H9 (cell line): ENCODE results near the gene TRPC4AP. TPM values are rescaled to one million over a fixed set of nuclear protein-coding genes. Genes with fewer than 3 reads are reported as not detected.

Experiments used
- DNase-seq: peaks from one replicate; pipeline ENCODE4 v3.0.0-alpha.2; 2017
- H2AFZ ChIP-seq: one replicate; pipeline ENCODE4 v1.6.1; 2013; ENCODE audit warnings: mild to moderate bottlenecking, low read length, control low read depth, moderate library complexity
- H2AK5ac ChIP-seq: 2 replicates; pipeline ENCODE4 v1.6.1; 2013; ENCODE audit warnings: low read length, control low read depth, mixed read lengths; ENCODE audit not compliant: insufficient read length
- H2BK120ac ChIP-seq: one replicate; pipeline ENCODE4 v1.6.1; 2013; ENCODE audit warnings: low read depth, mild to moderate bottlenecking, low read length, control low read depth, inconsistent platforms; ENCODE audit not compliant: poor library complexity, severe bottlenecking
- H2BK12ac ChIP-seq: 2 replicates; pipeline ENCODE4 v1.6.1; 2013; ENCODE audit warnings: low read length, control low read depth, mixed read lengths, low read depth; ENCODE audit not compliant: insufficient read length
- H2BK15ac ChIP-seq: 2 replicates; pipeline ENCODE4 v1.6.1; 2013; ENCODE audit warnings: low read depth, low read length, control low read depth
- H2BK20ac ChIP-seq: one replicate; pipeline ENCODE4 v1.6.1; 2013; ENCODE audit warnings: low read depth, mild to moderate bottlenecking, low read length, control low read depth, inconsistent platforms; ENCODE audit not compliant: poor library complexity, severe bottlenecking
- H2BK5ac ChIP-seq: 2 replicates; pipeline ENCODE4 v1.6.1; 2013; ENCODE audit warnings: low read length, control low read depth, mixed read lengths; ENCODE audit not compliant: insufficient read length
- H3K14ac ChIP-seq: 2 replicates; pipeline ENCODE4 v1.6.1; 2013; ENCODE audit warnings: low read length, control low read depth; ENCODE audit not compliant: insufficient read depth
- H3K18ac ChIP-seq: 2 replicates; pipeline ENCODE4 v1.6.1; 2013; ENCODE audit warnings: low read depth, mild to moderate bottlenecking, mixed read lengths, low read length, control low read depth; ENCODE audit not compliant: insufficient read length
- H3K23ac ChIP-seq: 2 replicates; pipeline ENCODE4 v1.6.1; 2013; ENCODE audit warnings: low read length, control low read depth, mixed read lengths, low read depth; ENCODE audit not compliant: insufficient read length
- H3K23me2 ChIP-seq: 2 replicates; pipeline ENCODE4 v1.6.1; 2013; ENCODE audit warnings: low read depth, mild to moderate bottlenecking, mixed read lengths, low read length, control low read depth; ENCODE audit not compliant: insufficient read length, poor library complexity, severe bottlenecking
- H3K27ac ChIP-seq: 2 replicates; pipeline ENCODE4 v1.5.1; 2013; ENCODE audit warnings: low read length, control low read depth, mixed read lengths, low read depth; ENCODE audit not compliant: insufficient read length
- H3K27me3 ChIP-seq: 2 replicates; pipeline ENCODE4 v1.6.1; 2013; ENCODE audit warnings: low read length, control low read depth, inconsistent platforms; ENCODE audit not compliant: insufficient read depth
- H3K4ac ChIP-seq: 2 replicates; pipeline ENCODE4 v1.6.1; 2013; ENCODE audit warnings: low read depth, mild to moderate bottlenecking, control low read depth, inconsistent platforms, low read length, moderate library complexity
- H3K4me1 ChIP-seq: 2 replicates; pipeline ENCODE4 v1.6.1; 2013; ENCODE audit warnings: low read length, control low read depth, inconsistent platforms; ENCODE audit not compliant: insufficient read depth
- H3K4me2 ChIP-seq: 2 replicates; pipeline ENCODE4 v1.6.1; 2013; ENCODE audit warnings: low read length, control low read depth, mixed read lengths; ENCODE audit not compliant: insufficient read length, insufficient read depth
- H3K56ac ChIP-seq: 2 replicates; pipeline ENCODE4 v1.6.1; 2013; ENCODE audit warnings: low read depth, mild to moderate bottlenecking, mixed read lengths, low read length, control low read depth; ENCODE audit not compliant: insufficient read length
- H3K79me1 ChIP-seq: 2 replicates; pipeline ENCODE4 v1.6.1; 2013; ENCODE audit warnings: low read depth, mild to moderate bottlenecking, moderate library complexity, low read length, control low read depth, inconsistent platforms; ENCODE audit not compliant: insufficient read depth, poor library complexity, severe bottlenecking
- H3K79me2 ChIP-seq: 2 replicates; pipeline ENCODE4 v1.6.1; 2013; ENCODE audit warnings: low read length, control low read depth, inconsistent platforms; ENCODE audit not compliant: insufficient read depth
- H3K9ac ChIP-seq: 2 replicates; pipeline ENCODE4 v1.6.1; 2013; ENCODE audit warnings: low read length, control low read depth, mixed read lengths; ENCODE audit not compliant: insufficient read length; ENCODE audit errors: extremely low read depth
- H3K9me3 ChIP-seq: one replicate; pipeline ENCODE4 v1.6.1; 2013; ENCODE audit warnings: low read depth, low read length, inconsistent platforms; ENCODE audit not compliant: control insufficient read depth
- H3T11ph ChIP-seq: one replicate; pipeline ENCODE4 v1.6.1; 2013; ENCODE audit warnings: mild to moderate bottlenecking, low read length, control low read depth, inconsistent platforms
- H4K20me1 ChIP-seq: one replicate; pipeline ENCODE4 v1.6.1; 2013; ENCODE audit not compliant: control insufficient read depth, insufficient read length, insufficient read depth
- H4K5ac ChIP-seq: 2 replicates; pipeline ENCODE4 v1.6.1; 2013; ENCODE audit warnings: low read depth, mild to moderate bottlenecking, mixed read lengths, low read length, control low read depth; ENCODE audit not compliant: insufficient read length
- H4K8ac ChIP-seq: replicated peaks from 2 replicates; pipeline ENCODE4 v1.6.1; 2013; ENCODE audit warnings: low read length, control low read depth, mixed read lengths, low read depth; ENCODE audit not compliant: insufficient read length
- H4K91ac ChIP-seq: 2 replicates; pipeline ENCODE4 v1.6.1; 2013; ENCODE audit warnings: low read depth, mild to moderate bottlenecking, moderate library complexity, mixed read lengths, low read length, control low read depth; ENCODE audit not compliant: insufficient read length
- H3K27ac Mint-ChIP-seq, 3 experiments: 2 replicates in 2 of 3; 3 replicates in 1 of 3; pipeline ENCODE4 v1.8.0; 2020 to 2021; ENCODE audit warnings: mixed read lengths in 3 of 3, mild to moderate bottlenecking in 1 of 3, moderate library complexity in 1 of 3
- H3K27me3 Mint-ChIP-seq: 2 replicates; pipeline ENCODE4 v1.8.0; 2021; ENCODE audit warnings: low read depth, mild to moderate bottlenecking, moderate library complexity, mixed read lengths
- H3K36me3 Mint-ChIP-seq, 3 experiments: 2 replicates in 2 of 3; 3 replicates in 1 of 3; pipeline ENCODE4 v1.8.0; 2020 to 2021; ENCODE audit warnings: low read depth in 3 of 3, mixed read lengths in 3 of 3; ENCODE audit not compliant: insufficient read depth in 1 of 3
- H3K4me1 Mint-ChIP-seq, 2 experiments: 2 replicates each; pipeline ENCODE4 v1.8.0; 2020; ENCODE audit warnings: mixed read lengths in 2 of 2
- H3K4me3 Mint-ChIP-seq, 2 experiments: 2 replicates in 1 of 2; 3 replicates in 1 of 2; pipeline ENCODE4 v1.8.0; 2020 to 2021; ENCODE audit warnings: mild to moderate bottlenecking in 2 of 2, mixed read lengths in 2 of 2, moderate library complexity in 1 of 2
- H3K9me3 Mint-ChIP-seq, 2 experiments: 2 replicates in 1 of 2; 3 replicates in 1 of 2; pipeline ENCODE4 v1.8.0; 2020; ENCODE audit warnings: mild to moderate bottlenecking in 2 of 2, mixed read lengths in 2 of 2, moderate library complexity in 1 of 2
- CTCF ChIP-seq: fragments of 200-600 bp; sonication (generic); conservative IDR thresholded peaks from 3 replicates; pipeline ENCODE4 v1.8.0; 2021; ENCODE audit warnings: antibody characterized with exemption, mild to moderate bottlenecking
- WGBS: extraction: QIAGEN DNeasy Blood & Tissue Kit; methylation state at CpG from one replicate; pipeline ENCODE4 v1.1.7; 2013; ENCODE audit warnings: missing lambda C conversion rate, low lambda C conversion rate, mixed read lengths; ENCODE audit not compliant: insufficient read length; ENCODE audit errors: extremely low coverage; 5-methylcytosine and 5-hydroxymethylcytosine counted together
- total RNA-seq: library from RNA; stranded (reverse); gene quantifications from 2 replicates; pipeline ENCODE4 v1.2.1, GENCODE V29; 2021

Gene TRPC4AP
- total RNA-seq, 1 experiment from 2014 or later = 93.9 TPM

- Histone ChIP-seq H4K8ac (no peak overlapping the region), H2AFZ (no peak overlapping the region), H2BK120ac (no peak overlapping the region), H4K5ac (no peak overlapping the region), H3K18ac (no peak overlapping the region), H4K20me1 (no peaks in the 10 kb centered on the region), H2BK5ac (no peak overlapping the region), H2AK5ac (no peak overlapping the region), H2BK15ac (no peak overlapping the region), H3K4me2 (no peak overlapping the region), H3K4me1 (no peaks in the 10 kb centered on the region), H3K79me1 (no peaks in the 10 kb centered on the region), H3K9me3 (no peaks in the 10 kb centered on the region), H3K23ac (no peak overlapping the region), H3K79me2 (no peaks in the 10 kb centered on the region), H2BK20ac (no peak overlapping the region), H3K9ac (no peak overlapping the region), H3K56ac (no peak overlapping the region), H3T11ph (no peak overlapping the region), H3K14ac (no peak overlapping the region), H3K27me3 (no peaks in the 10 kb centered on the region), H3K27ac (no peak overlapping the region), H3K23me2 (no peaks in the 10 kb centered on the region), H4K91ac (no peak overlapping the region), H2BK12ac (no peak overlapping the region), H3K4ac (no peak overlapping the region)
- H3K27me3 Mint-ChIP-seq = no peaks in the 10 kb centered on the region
- no peaks in the 10 kb centered on the region for H3K9me3 Mint-ChIP-seq
- no peak overlapping the region for H3K27ac Mint-ChIP-seq
- WGBS = no CpG with 5 or more reads among the region's 14 CpGs
- H3K36me3 Mint-ChIP-seq = peaks cover 50 to 99% (median 90%) of the 10 kb centered on the region in 3 experiments
- TF ChIP-seq CTCF = no peak
- peak; percentile 15 for DNase-seq
- H3K4me3 Mint-ChIP-seq = no peak overlapping the region
- H3K4me1 Mint-ChIP-seq = peaks cover 2 to 4% of the 10 kb centered on the region in 2 experiments; a peak in 1 of 4 replicates
Measured at GRCh38 chr20:35008411-35009342, 83.9 kb downstream of the TRPC4AP start.
